Forelimb muscle (tissue), 1 donor: ENCODE measurements around the gene EIF1AX. TPM values are rescaled to one million over a fixed set of nuclear protein-coding genes. Genes with fewer than 3 reads are reported as not detected.
"Not testable (repeated sequence)": the region's sequence is repeated elsewhere in the genome, so short reads cannot be mapped to it uniquely, and the experiment has no call there.

ENCODE experiments used
- DNase-seq: peaks from one replicate; pipeline ENCODE4 v3.0.0-alpha.2; 2013; ENCODE audit warnings: low read depth
- polyA plus RNA-seq: library from polyadenylated mRNA; unstranded; fragments of 120-200 nt; gene quantifications from one replicate; pipeline ENCODE4 v1.2.1, GENCODE V29; 2013; ENCODE audit not compliant: insufficient read length

Gene EIF1AX
- polyA plus RNA-seq, 1 donor = 84.7 TPM

GRCh38 chrX:20126833-20127232 is 14.8 kb downstream of the EIF1AX start:
- DNase-seq = not testable (repeated sequence)

- DNase-seq = no peak
These were observed 16.7 kb downstream of the EIF1AX start for GRCh38 chrX:20124964-20125363.

GRCh38 chrX:20118065-20118824 is 23.4 kb downstream of the EIF1AX start:
- no peak for DNase-seq

- no peak for DNase-seq
These were observed 24.9 kb downstream of the EIF1AX start, which contains the start of gene MAP7D2 for GRCh38 chrX:20116577-20117240. Gene MAP7D2, minus strand, starts transcription at chrX:20116907. Its CDS starts 28 bp downstream, at chrX:20116879.

GRCh38 chrX:20116087-20116576 is 25.5 kb downstream of the EIF1AX start:
- no peak for DNase-seq

- no peak for DNase-seq
These were observed 29.4 kb downstream of the EIF1AX start for GRCh38 chrX:20112022-20112774.

GRCh38 chrX:20111271-20111670 is 30.4 kb downstream of the EIF1AX start:
- DNase-seq = no peak

- DNase-seq = no peak
These were observed 39.6 kb downstream of the EIF1AX start for GRCh38 chrX:20101934-20102581.

GRCh38 chrX:20091499-20091898 is 50.1 kb downstream of the EIF1AX start:
- DNase-seq = no peak

GRCh38 chrX:20089845-20090244 is 51.8 kb downstream of the EIF1AX start:
- no peak for DNase-seq

- DNase-seq = no peak
These were observed 61.4 kb downstream of the EIF1AX start for GRCh38 chrX:20080277-20080676.

Other genes with a start within 250 kb of the EIF1AX start
- 8.1 TPM for gene BCLAF3, start 150.8 kb downstream of the EIF1AX start, polyA plus RNA-seq
- gene MAP7D2, start 24.9 kb downstream of the EIF1AX start, polyA plus RNA-seq = 0.63 TPM
- 38.2 TPM for gene RPS6KA3, start 125.1 kb upstream of the EIF1AX start, polyA plus RNA-seq